Fibroblast of mammary gland (primary cell): ENCODE results near the gene ITPKC.
"Not testable (repeated sequence)": the region's sequence is repeated elsewhere in the genome, so short reads cannot be mapped to it uniquely, and the experiment has no call there.

Experiments
- DNase-seq: peaks from one replicate; pipeline ENCODE4 v3.0.0-alpha.2; 2010; ENCODE audit warnings: low read depth
- H3K4me3 ChIP-seq: 2 replicates; pipeline ENCODE4 v1.5.1; 2011; ENCODE audit warnings: low read depth, mild to moderate bottlenecking, low read length, moderate library complexity; ENCODE audit not compliant: control insufficient read depth
- CTCF ChIP-seq: conservative IDR thresholded peaks from 2 replicates; pipeline ENCODE4 v1.5.1; 2011; ENCODE audit warnings: low read depth, low read length, inconsistent platforms; ENCODE audit not compliant: control insufficient read depth, insufficient read depth

The ITPKC gene

GRCh38 chr19:40763526-40763925 lies 46.6 kb downstream of the ITPKC start:
- TF ChIP-seq CTCF = no peak
- no peak for DNase-seq
- no peak overlapping the region for H3K4me3 ChIP-seq

GRCh38 chr19:40763963-40764362 lies 47.1 kb downstream of the ITPKC start:
- DNase-seq = no peak
- no peak for TF ChIP-seq CTCF
- H3K4me3 ChIP-seq = no peak overlapping the region

GRCh38 chr19:40766385-40766784 lies 49.5 kb downstream of the ITPKC start:
- not testable (repeated sequence) for H3K4me3 ChIP-seq, DNase-seq

GRCh38 chr19:40768869-40769268 lies 52.0 kb downstream of the ITPKC start:
- H3K4me3 ChIP-seq = no peak overlapping the region
- DNase-seq = no peak
- TF ChIP-seq CTCF = no peak

GRCh38 chr19:40771101-40771862 lies 54.4 kb downstream of the ITPKC start:
- peak; percentile 27 for DNase-seq
- H3K4me3 ChIP-seq = not testable (repeated sequence)

GRCh38 chr19:40774916-40775631 lies 58.2 kb downstream of the ITPKC start, which contains the start of gene MIA:
TSS of gene MIA (plus strand) at chr19:40775521. CDS start at chr19:40775543, 22 bp downstream.
- no peak for TF ChIP-seq CTCF
- H3K4me3 ChIP-seq = no peak within 1 kb of the TSS
- no peak for DNase-seq

- TF ChIP-seq CTCF = no peak
- DNase-seq = no peak
- H3K4me3 ChIP-seq = no peak overlapping the region
These were observed 58.7 kb downstream of the ITPKC start for GRCh38 chr19:40775632-40776022.

GRCh38 chr19:40776364-40776763 lies 59.5 kb downstream of the ITPKC start:
- H3K4me3 ChIP-seq = no peak overlapping the region
- no peak for DNase-seq
- TF ChIP-seq CTCF = no peak
